CD14-positive monocyte (primary cell): Measurements from ENCODE around the gene NKD2. TPM values are rescaled to one million over a fixed set of nuclear protein-coding genes. Genes with fewer than 3 reads are reported as not detected.

Experiments used
- DNase-seq, 3 donors: peaks; one replicate each; pipeline ENCODE4 v3.0.0-alpha.2; 2011 to 2022
- H2AFZ ChIP-seq: 2 replicates; pipeline ENCODE4 v1.6.0; 2012; ENCODE audit warnings: mild to moderate bottlenecking, low read depth, low read length, inconsistent platforms; ENCODE audit not compliant: insufficient read depth, poor library complexity, severe bottlenecking
- H3K27ac ChIP-seq, 2 donors: 1 replicate in 1 of 2; 2 replicates in 1 of 2; pipeline ENCODE4 v1.5.1; 2012 to 2013; ENCODE audit warnings: low read length in 2 of 2, control low read depth in 1 of 2, inconsistent platforms in 1 of 2, low read depth in 1 of 2, mild to moderate bottlenecking in 1 of 2
- H3K27me3 ChIP-seq, 2 donors: one replicate each; pipeline versions ENCODE4 v1.6.0 to v1.6.1; 2011 to 2013; ENCODE audit warnings: low read length in 2 of 2; ENCODE audit not compliant: control insufficient read depth in 2 of 2, insufficient read depth in 2 of 2
- H3K36me3 ChIP-seq, 2 donors: replicated peaks in 1 of 2; 1 replicate in 1 of 2; 2 replicates in 1 of 2; pipeline versions ENCODE4 v1.5.1 to v1.6.1; 2012 to 2013; ENCODE audit warnings: low read length in 2 of 2, control low read depth in 1 of 2, inconsistent platforms in 1 of 2, mild to moderate bottlenecking in 1 of 2; ENCODE audit not compliant: insufficient read depth in 2 of 2, control insufficient read depth in 1 of 2
- H3K4me1 ChIP-seq, 2 donors: 1 replicate in 1 of 2; 2 replicates in 1 of 2; pipeline versions ENCODE4 v1.5.1 to v1.6.1; 2012 to 2013; ENCODE audit warnings: low read length in 2 of 2, control low read depth in 1 of 2, inconsistent platforms in 1 of 2, mild to moderate bottlenecking in 1 of 2, moderate library complexity in 1 of 2; ENCODE audit not compliant: insufficient read depth in 2 of 2, control insufficient read depth in 1 of 2
- H3K4me2 ChIP-seq: replicated peaks from 2 replicates; pipeline ENCODE3; 2012; ENCODE audit warnings: low read length, moderate library complexity, mild to moderate bottlenecking; ENCODE audit not compliant: poor library complexity, severe bottlenecking; ENCODE audit errors: extremely low read depth
- H3K4me3 ChIP-seq, 3 experiments: fragments of 200-600 bp in 1 of 3; sonication (generic) in 1 of 3; replicated peaks in 1 of 3; 1 replicate in 2 of 3; 2 replicates in 1 of 3; pipeline ENCODE4 v1.5.1; 2011 to 2013; ENCODE audit warnings: low read length in 3 of 3, mild to moderate bottlenecking in 3 of 3, control low read depth in 2 of 3, low read depth in 2 of 3, inconsistent platforms in 1 of 3, moderate library complexity in 1 of 3
- H3K79me2 ChIP-seq: 2 replicates; pipeline ENCODE4 v1.6.0; 2012; ENCODE audit warnings: mild to moderate bottlenecking, control low read depth, inconsistent platforms, low read length, moderate library complexity; ENCODE audit not compliant: insufficient read depth
- H3K9ac ChIP-seq: 2 replicates; pipeline ENCODE4 v1.6.0; 2017; ENCODE audit warnings: low read length, mild to moderate bottlenecking; ENCODE audit not compliant: insufficient read depth, poor library complexity, severe bottlenecking
- H3K9me3 ChIP-seq, 2 donors: replicated peaks in 1 of 2; 1 replicate in 1 of 2; 2 replicates in 1 of 2; pipeline versions ENCODE4 v1.5.1 to v1.6.1; 2012 to 2013; ENCODE audit warnings: low read length in 2 of 2, control low read depth in 1 of 2; ENCODE audit not compliant: control insufficient read depth in 1 of 2, insufficient read depth in 1 of 2
- H4K20me1 ChIP-seq: 2 replicates; pipeline ENCODE4 v1.6.0; 2012; ENCODE audit warnings: mild to moderate bottlenecking, low read length, control low read depth, moderate library complexity; ENCODE audit not compliant: insufficient read depth
- H3K27ac Mint-ChIP-seq, 7 donors: one replicate each; pipeline ENCODE4 v1.8.0; 2020; ENCODE audit warnings: mild to moderate bottlenecking in 7 of 7, mixed read lengths in 7 of 7, moderate library complexity in 6 of 7, inconsistent platforms in 2 of 7
- H3K27me3 Mint-ChIP-seq, 3 donors: one replicate each; pipeline ENCODE4 v1.8.0; 2021 to 2022; ENCODE audit warnings: low read depth in 3 of 3, mild to moderate bottlenecking in 3 of 3, mixed read lengths in 3 of 3, moderate library complexity in 3 of 3, inconsistent platforms in 1 of 3
- H3K36me3 Mint-ChIP-seq, 2 donors: one replicate each; pipeline ENCODE4 v1.8.0; 2020; ENCODE audit warnings: mixed read lengths in 2 of 2, inconsistent platforms in 1 of 2, mild to moderate bottlenecking in 1 of 2
- H3K4me1 Mint-ChIP-seq: one replicate; pipeline ENCODE4 v1.8.0; 2020; ENCODE audit warnings: mild to moderate bottlenecking, mixed read lengths
- H3K4me3 Mint-ChIP-seq, 2 donors: one replicate each; pipeline ENCODE4 v1.8.0; 2020; ENCODE audit warnings: mild to moderate bottlenecking in 2 of 2, mixed read lengths in 2 of 2, moderate library complexity in 1 of 2
- H3K9me3 Mint-ChIP-seq, 7 donors: one replicate each; pipeline ENCODE4 v1.8.0; 2020 to 2022; ENCODE audit warnings: mixed read lengths in 7 of 7, mild to moderate bottlenecking in 6 of 7, moderate library complexity in 6 of 7, inconsistent platforms in 2 of 7
- CTCF ChIP-seq: fragments of 200-600 bp; IDR thresholded peaks from one replicate; pipeline ENCODE4 v1.8.0; 2022; ENCODE audit warnings: antibody characterized with exemption, mild to moderate bottlenecking
- WGBS: methylation state at CpG from one replicate; pipeline ENCODE4 v1.1.5; 2013; ENCODE audit warnings: missing lambda C conversion rate; ENCODE audit not compliant: insufficient coverage; 5-methylcytosine and 5-hydroxymethylcytosine counted together
- intact Hi-C, 2 donors: fragments of 100-400 bp; cut with micrococcal nuclease; formaldehyde crosslinking; loops; one replicate each; pipeline versions ENCODE4 v1.15.0 to v1.15.1; 2023
- polyA plus RNA-seq, 3 donors: library from polyadenylated mRNA; depleted of rRNA in 1 of 3; unstranded in 2 of 3; stranded (reverse) in 1 of 3; fragments of 300-500 nt in 2 of 3; fragments of >200 nt in 1 of 3; fragmentation: Illumina TruSeq in 2 of 3; gene quantifications; 1 replicate in 2 of 3; 2 replicates in 1 of 3; pipeline ENCODE4 v1.2.3, GENCODE V29; 2012 to 2021

NKD2 gene
- polyA plus RNA-seq, 3 donors = not detected

- no peak for TF ChIP-seq CTCF
Observed at GRCh38 chr5:980001-980588, 28.5 kb upstream of the NKD2 start.

GRCh38 chr5:980966-981365, 27.6 kb upstream of the NKD2 start:
- H3K4me1 ChIP-seq = no peaks in the 10 kb centered on the region
- no peaks in the 10 kb centered on the region for H3K79me2 ChIP-seq
- peaks cover 7 to 9% (median 8%) of the 10 kb centered on the region in 3 donors for H3K27me3 Mint-ChIP-seq
- no peaks in the 10 kb centered on the region for H3K9me3 ChIP-seq
- H3K36me3 ChIP-seq = no peaks in the 10 kb centered on the region
- WGBS = no CpG with 5 or more reads among the region's 6 CpGs
- H3K9me3 Mint-ChIP-seq = peaks cover 0 to 15% (median 8%) of the 10 kb centered on the region in 7 donors
- no peak overlapping the region for H3K9ac ChIP-seq
- H3K27ac Mint-ChIP-seq = no peak overlapping the region
- H4K20me1 ChIP-seq = no peaks in the 10 kb centered on the region
- TF ChIP-seq CTCF = no peak
- intact Hi-C loops = no loop called here
- DNase-seq = no peak
- H3K36me3 Mint-ChIP-seq = no peaks in the 10 kb centered on the region
- no peaks in the 10 kb centered on the region for H3K4me1 Mint-ChIP-seq
- H3K4me2 ChIP-seq = no peak overlapping the region
- no peak overlapping the region for H3K27ac ChIP-seq
- peaks cover 0 to 2% of the 10 kb centered on the region in 2 donors for H3K27me3 ChIP-seq
- H3K4me3 Mint-ChIP-seq = no peak overlapping the region
- no peak overlapping the region for H2AFZ ChIP-seq
- no peak overlapping the region for H3K4me3 ChIP-seq

More at GRCh38 chr5:980001-980588, 28.5 kb upstream of the NKD2 start:
- Histone ChIP-seq H3K9me3 (no peaks in the 10 kb centered on the region), H3K4me2 (no peak overlapping the region), H3K27me3 (peaks cover 0 to 2% of the 10 kb centered on the region in 2 donors), H3K36me3 (no peaks in the 10 kb centered on the region), H3K9ac (no peak overlapping the region), H4K20me1 (no peaks in the 10 kb centered on the region), H3K27ac (no peak overlapping the region), H2AFZ (no peak overlapping the region), H3K4me3 (no peak overlapping the region), H3K4me1 (no peaks in the 10 kb centered on the region), H3K79me2 (no peaks in the 10 kb centered on the region)
- Mint-ChIP-seq H3K36me3 (no peaks in the 10 kb centered on the region), H3K9me3 (peaks cover 0 to 9% (median 2%) of the 10 kb centered on the region in 7 donors), H3K4me1 (no peaks in the 10 kb centered on the region), H3K27ac (no peak overlapping the region), H3K4me3 (no peak overlapping the region), H3K27me3 (peaks cover 3 to 9% (median 8%) of the 10 kb centered on the region in 3 donors)
- DNase-seq = no peak
- intact Hi-C loops = no loop called here
- WGBS = 71% methylated on average over 9 of the region's 17 CpGs
